Measurements from ENCODE around the gene CCDC15. TPM values are rescaled to one million over a fixed set of nuclear protein-coding genes. Genes with fewer than 3 reads are reported as not detected.

Gene CCDC15
- polyA plus RNA-seq, 4 donors, result 0.22 to 2.2 (median 0.60) TPM

GRCh38 chr11:124920870-124921609 lies 33.0 kb upstream of the CCDC15 start:
- Histone ChIP-seq H3K4me1 (ENCODE audit: control insufficient read depth in 3 of 3, insufficient read depth in 2 of 3, low read depth in 1 of 3, low read length in 2 of 3) (no peaks in the 10 kb centered on the region), H3K9me3 (ENCODE audit: control insufficient read depth in 2 of 2, insufficient read depth in 1 of 2, low read depth in 1 of 2, low read length in 1 of 2) (peaks cover 0 to 8% of the 10 kb centered on the region in 2 donors), H3K4me3 (ENCODE audit: low read depth in 1 of 3, low read length in 3 of 3) (peak overlapping the region in 2 of 3 donors; percentile 15 to 47), H3K27me3 (ENCODE audit: control insufficient read depth in 3 of 3, insufficient read depth in 3 of 3, low read length in 3 of 3) (peaks cover 0 to 27% (median 0%) of the 10 kb centered on the region in 3 donors), H3K27ac (ENCODE audit: low read depth in 1 of 3, low read length in 2 of 3) (peak overlapping the region in 1 of 3 donors; percentile 55), H3K36me3 (ENCODE audit: control insufficient read depth in 3 of 3, insufficient read depth in 2 of 3, low read depth in 1 of 3, low read length in 3 of 3) (no peaks in the 10 kb centered on the region)
- DNase-seq (peak; percentile 5 to 71), FAIRE-seq (no peak)
- WGBS, 3 donors, result 7 to 19% (median 13%) methylated on average over 65 to 82 of the region's 82 CpGs

GRCh38 chr11:124922831-124923230 lies 31.2 kb upstream of the CCDC15 start:
- H3K9me3 ChIP-seq (ENCODE audit: control insufficient read depth in 2 of 2, insufficient read depth in 1 of 2, low read depth in 1 of 2, low read length in 1 of 2), result peaks cover 0 to 8% of the 10 kb centered on the region in 2 donors
- H3K4me3 ChIP-seq (ENCODE audit: low read depth in 1 of 3, low read length in 3 of 3), result no peak overlapping the region
- H3K36me3 ChIP-seq (ENCODE audit: control insufficient read depth in 3 of 3, insufficient read depth in 2 of 3, low read depth in 1 of 3, low read length in 3 of 3), result no peaks in the 10 kb centered on the region
- H3K27ac ChIP-seq (ENCODE audit: low read depth in 1 of 3, low read length in 2 of 3), result no peak overlapping the region
- 75 to 87% (median 77%) methylated on average over 4 of the region's 4 CpGs for whole genome bisulfite sequencing, 3 donors
- no peak for FAIRE-seq
- H3K27me3 ChIP-seq (ENCODE audit: control insufficient read depth in 3 of 3, insufficient read depth in 3 of 3, low read length in 3 of 3), result peaks cover 0 to 27% (median 0%) of the 10 kb centered on the region in 3 donors
- DNase-seq, result no peak
- H3K4me1 ChIP-seq (ENCODE audit: control insufficient read depth in 3 of 3, insufficient read depth in 2 of 3, low read depth in 1 of 3, low read length in 2 of 3), result no peaks in the 10 kb centered on the region

GRCh38 chr11:124923296-124923695 lies 30.7 kb upstream of the CCDC15 start:
- H3K9me3 ChIP-seq (ENCODE audit: control insufficient read depth in 2 of 2, insufficient read depth in 1 of 2, low read depth in 1 of 2, low read length in 1 of 2), result peaks cover 0 to 8% of the 10 kb centered on the region in 2 donors
- DNase-seq (no peak), FAIRE-seq (no peak)
- H3K4me1 ChIP-seq (ENCODE audit: control insufficient read depth in 3 of 3, insufficient read depth in 2 of 3, low read depth in 1 of 3, low read length in 2 of 3), result no peaks in the 10 kb centered on the region
- H3K36me3 ChIP-seq (ENCODE audit: control insufficient read depth in 3 of 3, insufficient read depth in 2 of 3, low read depth in 1 of 3, low read length in 3 of 3), result no peaks in the 10 kb centered on the region
- H3K27ac ChIP-seq (ENCODE audit: low read depth in 1 of 3, low read length in 2 of 3), result no peak overlapping the region
- peaks cover 0 to 29% (median 0%) of the 10 kb centered on the region in 3 donors for H3K27me3 ChIP-seq (ENCODE audit: control insufficient read depth in 3 of 3, insufficient read depth in 3 of 3, low read length in 3 of 3)
- no peak overlapping the region for H3K4me3 ChIP-seq (ENCODE audit: low read depth in 1 of 3, low read length in 3 of 3)

GRCh38 chr11:124928942-124929665 lies 24.9 kb upstream of the CCDC15 start:
- H3K4me1 ChIP-seq (ENCODE audit: control insufficient read depth in 3 of 3, insufficient read depth in 2 of 3, low read depth in 1 of 3, low read length in 2 of 3), result no peaks in the 10 kb centered on the region
- no peak overlapping the region for H3K27ac ChIP-seq (ENCODE audit: low read depth in 1 of 3, low read length in 2 of 3)
- DNase-seq (no peak), FAIRE-seq (no peak)
- no peaks in the 10 kb centered on the region for H3K9me3 ChIP-seq (ENCODE audit: control insufficient read depth in 2 of 2, insufficient read depth in 1 of 2, low read depth in 1 of 2, low read length in 1 of 2)
- no peak overlapping the region for H3K4me3 ChIP-seq (ENCODE audit: low read depth in 1 of 3, low read length in 3 of 3)
- 42 to 44% (median 44%) methylated on average over 4 of the region's 4 CpGs for WGBS, 3 donors
- H3K36me3 ChIP-seq (ENCODE audit: control insufficient read depth in 3 of 3, insufficient read depth in 2 of 3, low read depth in 1 of 3, low read length in 3 of 3), result no peaks in the 10 kb centered on the region
- H3K27me3 ChIP-seq (ENCODE audit: control insufficient read depth in 3 of 3, insufficient read depth in 3 of 3, low read length in 3 of 3), result peaks cover 0 to 2% (median 0%) of the 10 kb centered on the region in 3 donors

- Histone ChIP-seq H3K4me3 (ENCODE audit: low read depth in 1 of 3, low read length in 3 of 3) (no peak overlapping the region), H3K27ac (ENCODE audit: low read depth in 1 of 3, low read length in 2 of 3) (no peak overlapping the region), H3K4me1 (ENCODE audit: control insufficient read depth in 3 of 3, insufficient read depth in 2 of 3, low read depth in 1 of 3, low read length in 2 of 3) (no peaks in the 10 kb centered on the region), H3K27me3 (ENCODE audit: control insufficient read depth in 3 of 3, insufficient read depth in 3 of 3, low read length in 3 of 3) (peaks cover 0 to 2% (median 0%) of the 10 kb centered on the region in 3 donors), H3K9me3 (ENCODE audit: control insufficient read depth in 2 of 2, insufficient read depth in 1 of 2, low read depth in 1 of 2, low read length in 1 of 2) (no peaks in the 10 kb centered on the region), H3K36me3 (ENCODE audit: control insufficient read depth in 3 of 3, insufficient read depth in 2 of 3, low read depth in 1 of 3, low read length in 3 of 3) (no peaks in the 10 kb centered on the region)
- DNase-seq (no peak), FAIRE-seq (no peak)
- 29 to 50% (median 30%) methylated on average over 3 of the region's 3 CpGs for WGBS, 3 donors
Measured at GRCh38 chr11:124930799-124931198, 23.2 kb upstream of the CCDC15 start.

- Histone ChIP-seq H3K4me3 (ENCODE audit: low read depth in 1 of 3, low read length in 3 of 3) (no peak overlapping the region), H3K27ac (ENCODE audit: low read depth in 1 of 3, low read length in 2 of 3) (no peak overlapping the region), H3K4me1 (ENCODE audit: control insufficient read depth in 3 of 3, insufficient read depth in 2 of 3, low read depth in 1 of 3, low read length in 2 of 3) (no peaks in the 10 kb centered on the region), H3K9me3 (ENCODE audit: control insufficient read depth in 2 of 2, insufficient read depth in 1 of 2, low read depth in 1 of 2, low read length in 1 of 2) (no peaks in the 10 kb centered on the region), H3K36me3 (ENCODE audit: control insufficient read depth in 3 of 3, insufficient read depth in 2 of 3, low read depth in 1 of 3, low read length in 3 of 3) (no peaks in the 10 kb centered on the region), H3K27me3 (ENCODE audit: control insufficient read depth in 3 of 3, insufficient read depth in 3 of 3, low read length in 3 of 3) (peaks cover 0 to 3% (median 0%) of the 10 kb centered on the region in 3 donors)
- FAIRE-seq (no peak), DNase-seq (peak in 1 of 2 donors; percentile 36)
- 57 to 66% (median 64%) methylated on average over 4 of the region's 4 CpGs for WGBS, 3 donors
Measured at GRCh38 chr11:124934862-124935547, 19.0 kb upstream of the CCDC15 start.

- Histone ChIP-seq H3K36me3 (ENCODE audit: control insufficient read depth in 3 of 3, insufficient read depth in 2 of 3, low read depth in 1 of 3, low read length in 3 of 3) (no peaks in the 10 kb centered on the region), H3K27ac (ENCODE audit: low read depth in 1 of 3, low read length in 2 of 3) (no peak within 1 kb of the TSS), H3K4me1 (ENCODE audit: control insufficient read depth in 3 of 3, insufficient read depth in 2 of 3, low read depth in 1 of 3, low read length in 2 of 3) (no peaks in the 10 kb centered on the region), H3K4me3 (ENCODE audit: low read depth in 1 of 3, low read length in 3 of 3) (no peak within 1 kb of the TSS), H3K27me3 (ENCODE audit: control insufficient read depth in 3 of 3, insufficient read depth in 3 of 3, low read length in 3 of 3) (peaks cover 0 to 3% (median 0%) of the 10 kb centered on the region in 3 donors), H3K9me3 (ENCODE audit: control insufficient read depth in 2 of 2, insufficient read depth in 1 of 2, low read depth in 1 of 2, low read length in 1 of 2) (no peaks in the 10 kb centered on the region)
- DNase-seq, result no peak
- no peak for FAIRE-seq
- WGBS, 3 donors, result 89 to 94% (median 90%) methylated on average over 18 of the region's 18 CpGs
Measured at GRCh38 chr11:124935548-124936514, 18.2 kb upstream of the CCDC15 start, which contains the start of gene HEPACAM. Gene HEPACAM, minus strand, starts transcription at chr11:124936047. Its CDS starts 41 bp downstream, at chr11:124936006.
